Suppressor macrophage treated with lipopolysaccharide for 1 hour (primary cell): Measurements from ENCODE around the gene TACR1.
A peak's percentile ranks its signal among the peaks of the same experiment; 100 is the strongest.

Experiments
- DNase-seq, 3 donors: peaks; one replicate each; pipeline ENCODE4 v3.0.0-alpha.2; 2020 to 2022

TACR1 gene

DNA sequence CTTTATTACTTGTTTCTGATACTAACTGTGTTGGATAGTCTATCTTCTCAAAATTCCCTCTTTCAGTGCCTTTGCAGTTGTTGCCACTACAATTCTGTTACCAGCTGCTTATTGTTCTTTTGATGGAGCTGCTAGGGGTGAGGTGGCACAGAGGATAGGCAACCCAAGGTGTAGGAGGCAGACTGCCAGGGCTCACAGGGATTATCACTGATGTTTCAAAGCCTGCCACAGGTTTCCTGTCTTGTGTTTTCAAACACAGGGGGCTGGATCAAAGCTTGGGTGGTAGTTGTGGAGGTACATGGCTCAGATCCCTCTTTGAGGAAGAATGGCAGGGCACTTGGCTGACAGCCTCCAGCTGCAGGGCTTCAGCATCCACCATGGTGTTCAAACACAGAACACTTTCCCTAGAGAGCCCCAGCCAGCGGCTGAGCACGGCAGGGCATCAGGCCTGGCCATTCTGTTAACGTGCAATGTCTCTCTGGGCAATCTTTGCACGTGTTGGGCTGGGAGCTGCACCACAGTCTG lies 153.7 kb downstream of the TACR1 start:
- no peak for DNase-seq

DNA sequence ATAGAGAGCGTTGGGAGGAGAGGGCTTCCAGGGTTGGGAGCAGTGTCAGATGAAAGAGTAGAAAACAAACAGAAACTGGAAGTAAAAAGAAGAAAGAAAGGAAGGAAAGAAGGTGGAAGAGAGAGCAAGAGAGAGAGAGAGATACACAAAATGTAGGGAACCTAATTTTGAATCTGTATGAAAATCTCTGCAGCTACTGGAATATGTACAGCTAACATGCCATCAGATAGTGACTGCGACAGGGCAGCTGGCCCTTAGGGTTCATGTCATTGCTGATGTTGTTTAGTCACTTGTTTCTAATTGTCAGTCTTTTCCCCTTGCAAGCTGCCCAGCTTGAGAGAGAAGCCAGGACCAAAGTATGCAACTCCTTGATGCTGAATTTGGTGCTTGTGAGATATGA lies 155.0 kb downstream of the TACR1 start:
- DNase-seq: no peak

DNA sequence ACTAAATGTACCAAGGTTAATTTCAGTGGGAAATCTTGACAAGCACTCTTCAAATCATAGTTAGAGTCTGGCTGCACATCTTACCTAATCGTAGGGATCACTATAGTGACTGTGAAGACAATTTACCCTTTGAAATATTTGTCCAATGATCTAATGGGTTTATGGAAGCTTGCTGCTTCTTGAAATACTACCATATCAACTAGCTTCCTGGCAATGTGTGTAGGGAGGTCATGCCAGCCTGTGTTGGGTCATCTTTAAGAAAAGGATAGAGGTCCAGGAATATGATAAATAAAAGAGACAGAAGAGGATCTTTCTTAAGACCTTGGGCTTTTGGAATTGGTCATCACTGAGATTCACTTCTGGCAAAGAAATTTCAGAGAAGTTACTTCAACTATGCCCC lies 156.5 kb downstream of the TACR1 start:
- DNase-seq: no peak

DNA sequence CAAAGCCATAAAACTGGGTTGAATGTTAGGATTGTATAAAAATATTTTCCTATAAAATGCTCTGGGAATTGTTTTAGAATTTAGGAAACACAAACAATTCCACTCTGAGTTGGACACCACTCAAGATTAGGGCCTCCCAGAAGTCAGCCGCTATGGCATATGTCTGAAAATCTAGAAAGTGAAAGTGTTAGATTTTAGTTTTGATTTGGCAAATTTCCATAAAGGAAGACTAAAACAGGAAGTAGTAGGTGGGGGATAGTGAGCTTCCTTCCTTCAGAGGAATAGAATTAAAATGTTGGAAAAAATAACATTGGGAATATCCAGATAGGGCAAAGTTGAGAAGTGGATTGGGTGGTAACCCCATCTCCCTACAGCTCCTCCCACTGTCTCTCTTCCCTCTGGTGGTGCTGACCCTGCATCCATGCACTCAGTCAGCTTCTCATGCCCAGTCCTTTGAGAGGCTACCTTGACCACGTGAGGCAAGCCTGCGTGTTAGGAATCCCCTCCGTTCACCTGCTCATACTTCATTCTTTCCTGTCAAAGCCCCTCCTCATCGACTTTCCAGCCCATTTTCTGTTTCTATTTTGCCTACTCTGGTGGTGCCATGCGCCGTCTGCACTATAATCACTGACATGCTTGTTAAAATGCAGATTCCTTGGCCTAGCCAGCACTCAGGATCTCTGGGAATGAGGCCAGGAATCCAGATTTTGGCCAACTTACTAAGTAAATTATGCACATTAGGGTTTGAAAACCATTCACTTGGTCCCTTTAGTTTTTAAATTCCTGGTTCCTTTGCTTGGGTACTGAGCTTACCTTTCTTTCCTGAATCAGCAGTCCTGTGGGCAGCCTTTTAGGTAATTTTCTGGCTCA lies 157.4 kb downstream of the TACR1 start:
- DNase-seq: peak; percentile 37 to 72 (median 62)

DNA sequence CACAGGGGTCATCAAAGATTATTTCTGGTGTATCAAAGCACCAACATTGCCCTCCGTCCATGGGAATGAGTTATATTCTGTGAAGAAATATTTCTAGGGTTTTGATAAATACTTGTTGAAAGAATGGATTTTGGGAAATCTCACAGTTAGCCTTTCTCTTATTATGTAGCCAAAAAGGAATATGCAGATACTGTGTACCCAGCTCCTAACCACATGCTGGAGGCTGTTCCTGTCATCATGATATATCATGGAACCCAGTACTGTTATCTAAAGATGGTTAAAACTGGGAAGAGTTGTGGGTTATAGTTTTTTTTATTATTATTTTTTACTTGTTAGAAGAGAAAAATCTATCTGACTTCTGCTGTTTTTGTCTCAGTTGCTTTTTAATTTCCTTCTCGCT lies 158.1 kb downstream of the TACR1 start:
- DNase-seq: no peak

DNA sequence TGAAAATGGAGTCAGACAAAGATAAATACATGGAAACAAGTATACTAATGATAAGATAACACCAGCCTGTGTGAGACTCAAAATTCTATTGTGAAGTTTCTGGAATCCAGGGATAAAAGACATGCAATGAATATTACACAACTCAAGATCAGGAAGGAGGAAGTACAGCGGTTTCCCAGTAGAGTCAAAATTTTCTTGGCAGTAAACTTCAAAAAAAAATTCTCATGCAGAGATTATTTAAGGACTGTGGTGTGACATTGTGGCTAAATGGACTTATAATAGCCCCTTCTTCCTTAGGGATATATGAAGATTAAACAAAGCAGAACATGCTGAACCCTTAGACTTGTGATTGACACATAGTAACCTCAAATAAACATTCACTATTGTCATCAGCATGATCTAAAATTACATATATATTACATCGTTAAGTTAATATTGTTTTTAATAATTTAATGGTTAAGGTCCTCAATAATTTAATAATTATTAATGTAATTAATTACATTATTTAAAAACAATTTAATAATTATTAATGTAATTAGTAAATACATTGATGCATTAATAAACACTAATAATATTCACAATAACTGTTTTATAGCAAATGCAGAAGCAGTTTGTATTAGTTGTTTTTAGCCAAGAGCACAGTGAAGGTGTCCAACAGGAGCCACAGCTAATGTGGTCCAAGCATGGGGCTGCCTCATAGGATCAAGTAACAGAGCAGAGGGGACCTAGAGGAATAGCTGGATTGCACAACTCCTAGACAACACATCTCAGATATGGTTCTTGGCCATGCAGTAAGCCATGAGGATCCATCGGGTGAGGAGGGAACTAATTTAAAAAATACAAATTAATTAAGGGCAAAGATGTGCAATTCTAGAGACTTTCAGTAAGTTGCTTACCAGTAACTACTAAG lies 163.6 kb downstream of the TACR1 start:
- DNase-seq: peak; percentile 17 to 57 (median 56)

DNA sequence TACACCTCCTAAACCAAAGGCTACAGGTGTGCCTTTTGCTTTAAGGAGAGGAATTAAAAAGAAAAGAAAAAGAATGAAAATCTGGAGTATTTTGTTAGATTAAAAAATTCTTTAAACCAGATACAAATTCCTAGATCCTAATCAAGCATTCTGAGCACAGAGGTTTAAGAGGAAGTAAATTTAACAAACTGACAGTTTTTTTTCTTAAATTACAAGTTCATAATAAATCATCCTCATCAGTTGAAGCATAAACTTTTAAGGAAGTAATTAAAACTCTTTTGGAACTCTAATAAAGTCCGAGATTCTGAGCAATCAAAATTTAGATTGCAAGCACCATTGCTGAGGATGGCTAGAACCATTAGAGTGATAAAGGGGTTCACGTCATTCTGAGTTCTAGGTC lies 165.8 kb downstream of the TACR1 start:
- no peak for DNase-seq

DNA sequence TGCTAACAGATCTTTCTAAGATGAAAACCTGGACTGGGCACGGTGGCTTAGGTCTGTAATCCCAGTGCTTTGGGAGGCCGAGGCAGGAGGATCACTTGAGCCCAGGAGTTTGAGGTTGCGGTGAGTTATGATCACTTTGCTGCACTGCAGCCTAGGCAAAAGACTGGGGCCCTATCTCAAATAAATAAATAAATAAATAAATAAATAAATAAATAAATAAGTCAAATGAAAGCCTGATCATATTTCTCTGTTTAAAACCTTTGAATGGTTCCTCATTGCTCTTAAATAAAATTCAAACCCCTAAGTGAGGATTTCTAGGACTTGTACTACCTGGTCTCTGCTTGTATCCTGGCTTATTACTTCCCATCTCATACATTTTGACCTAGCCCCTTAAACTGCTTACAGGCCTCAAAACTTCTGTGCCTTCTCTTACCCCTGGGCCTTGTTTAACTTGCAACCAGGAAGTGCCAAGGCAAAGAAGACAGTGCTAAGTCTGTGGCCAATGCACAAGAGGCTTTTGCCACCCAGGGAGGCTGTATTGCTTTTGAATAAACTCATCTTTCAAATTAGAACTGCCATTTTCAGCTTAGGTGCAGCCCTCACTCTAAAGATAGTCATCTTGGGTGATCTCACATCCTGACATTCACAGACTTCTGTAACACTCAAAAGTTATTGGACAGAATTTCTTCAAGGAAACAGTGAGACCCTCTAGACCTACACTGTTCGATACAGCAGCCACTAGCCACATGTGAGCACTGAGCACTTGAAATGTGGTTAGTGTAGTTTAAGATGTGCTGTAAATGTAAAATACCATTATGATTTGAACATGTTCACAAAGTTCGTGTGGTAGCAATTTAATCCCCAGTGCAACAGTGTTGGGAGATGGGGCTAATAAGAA lies 167.2 kb downstream of the TACR1 start:
- no peak for DNase-seq

DNA sequence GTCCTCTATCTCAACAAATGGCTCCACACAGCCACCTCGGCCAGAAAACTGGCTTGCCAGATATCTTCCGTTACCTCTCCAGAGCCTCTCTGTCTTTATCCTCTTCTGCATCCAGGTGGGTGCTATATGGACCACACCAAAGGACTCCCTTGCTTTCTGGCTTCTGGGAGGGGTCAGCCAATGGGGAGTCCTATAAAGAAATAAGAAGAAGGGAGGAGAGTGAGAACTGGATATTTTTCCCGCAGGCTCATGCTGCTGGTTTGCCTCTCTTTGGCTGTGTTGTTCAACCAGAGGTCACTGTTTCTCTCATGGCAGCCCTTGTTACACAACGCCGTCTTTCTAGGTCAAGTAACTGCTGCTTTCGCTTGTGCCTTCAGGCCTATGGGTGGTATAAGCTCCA lies 168.1 kb downstream of the TACR1 start:
- no peak for DNase-seq

DNA sequence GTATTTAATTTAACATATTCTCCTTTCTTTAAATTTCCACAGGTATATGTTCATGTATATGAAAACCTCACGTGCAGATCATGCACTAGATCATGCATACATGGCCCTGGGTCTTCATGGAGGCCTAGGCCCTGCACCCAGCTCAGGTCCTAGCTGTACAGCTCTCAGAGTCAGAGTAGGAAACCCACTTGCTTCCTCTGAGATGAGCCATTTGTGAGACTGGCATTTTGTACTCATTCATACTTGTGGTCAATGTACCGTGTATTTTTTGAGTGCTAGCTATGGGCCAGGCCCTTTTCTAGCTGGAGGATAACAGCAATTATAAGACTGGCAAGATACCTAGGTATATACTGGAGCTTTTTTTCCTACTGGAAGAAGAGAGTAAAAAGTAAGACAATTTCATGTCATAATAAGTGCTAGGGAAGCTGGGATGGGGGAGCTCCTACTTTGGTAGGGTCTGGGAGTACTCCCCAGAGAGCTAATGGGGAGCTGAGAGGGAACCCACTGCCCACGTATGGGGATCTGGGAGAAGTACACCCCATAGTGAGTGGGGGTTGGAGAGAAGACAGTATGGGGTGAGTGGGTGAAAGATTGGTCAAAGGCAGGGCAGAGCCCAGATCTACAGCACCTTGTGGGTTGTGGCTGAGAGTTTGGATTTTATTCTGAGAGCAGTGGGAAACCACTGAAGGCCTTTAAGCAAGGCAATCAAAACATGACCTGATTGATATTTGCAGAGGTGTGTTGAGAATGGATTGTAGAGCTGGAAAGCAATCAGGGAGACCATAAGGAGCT lies 168.9 kb downstream of the TACR1 start:
- no peak for DNase-seq

DNA sequence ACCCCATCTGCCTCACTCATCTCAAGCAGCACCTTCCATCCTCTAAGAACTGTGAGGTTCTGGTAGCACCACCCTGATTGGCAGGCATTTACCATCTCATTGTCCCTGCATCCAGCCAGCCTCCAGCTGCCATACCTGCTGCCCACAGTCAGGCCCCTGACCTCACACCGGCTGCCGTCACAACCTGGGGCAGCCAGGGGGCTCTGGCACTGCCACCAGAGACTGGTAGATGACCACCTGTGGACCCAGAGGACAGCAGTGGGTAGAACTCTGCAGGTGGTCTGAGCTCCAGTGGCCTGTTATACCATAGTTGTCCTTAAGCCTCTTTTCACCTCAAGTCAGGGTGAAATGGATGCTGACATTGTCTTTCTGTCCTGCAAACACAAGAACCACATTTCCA lies 171.4 kb downstream of the TACR1 start:
- no peak for DNase-seq

DNA sequence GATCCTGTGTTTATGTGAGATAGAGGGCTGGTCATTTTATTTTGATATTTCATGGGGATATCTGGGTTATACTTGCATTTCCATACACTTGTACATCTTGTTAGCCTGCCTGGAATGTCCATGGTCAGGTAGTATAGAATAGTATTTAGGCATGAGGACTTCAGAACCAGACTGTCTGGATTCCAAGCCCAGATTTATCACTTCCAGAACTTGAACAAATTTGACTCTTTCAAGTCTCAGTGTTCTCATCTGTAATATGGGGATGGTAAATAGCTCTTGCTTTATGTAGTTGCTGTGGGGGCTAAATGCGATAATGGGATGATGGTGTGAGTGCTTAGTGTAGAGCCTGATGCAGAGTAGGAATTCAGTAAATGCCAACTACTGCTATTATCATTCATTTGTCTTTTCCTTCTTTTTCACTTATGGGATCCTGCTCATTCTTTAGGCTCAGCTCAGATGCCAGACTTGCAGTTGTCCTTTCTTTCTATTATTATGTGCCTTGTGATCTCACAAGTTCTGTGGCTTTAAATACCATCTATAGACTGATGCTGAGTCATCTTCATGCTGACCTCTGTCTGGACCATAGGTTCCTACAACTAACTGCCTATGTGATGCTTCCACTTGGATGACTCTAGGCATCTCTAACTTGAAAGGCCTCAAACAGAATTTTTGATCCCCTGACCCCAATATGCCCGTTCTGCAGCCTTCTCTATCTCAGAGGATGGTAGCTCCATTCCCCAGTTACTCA lies 173.5 kb downstream of the TACR1 start:
- peak in 2 of 3 donors; percentile 22 to 24 for DNase-seq

DNA sequence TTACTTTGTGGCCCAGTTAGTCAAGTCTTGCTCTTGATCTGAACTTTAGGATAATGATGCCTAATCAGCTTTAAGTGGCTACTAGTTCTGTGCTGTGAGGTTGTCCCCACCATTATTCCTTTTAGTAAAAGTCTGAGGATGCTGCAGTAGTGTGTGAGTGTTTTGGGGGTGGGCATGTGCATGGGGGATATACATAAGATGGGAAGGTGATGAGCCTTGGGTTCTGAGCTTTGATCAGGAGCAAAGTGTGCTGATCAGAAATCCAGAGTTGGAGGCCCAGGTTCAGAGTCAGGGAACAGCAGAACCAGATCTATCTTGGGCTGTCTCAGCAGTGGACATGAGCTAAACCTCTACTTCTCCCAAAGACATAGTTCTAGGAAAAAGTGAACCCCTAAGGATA lies 174.1 kb downstream of the TACR1 start:
- no peak for DNase-seq

DNA sequence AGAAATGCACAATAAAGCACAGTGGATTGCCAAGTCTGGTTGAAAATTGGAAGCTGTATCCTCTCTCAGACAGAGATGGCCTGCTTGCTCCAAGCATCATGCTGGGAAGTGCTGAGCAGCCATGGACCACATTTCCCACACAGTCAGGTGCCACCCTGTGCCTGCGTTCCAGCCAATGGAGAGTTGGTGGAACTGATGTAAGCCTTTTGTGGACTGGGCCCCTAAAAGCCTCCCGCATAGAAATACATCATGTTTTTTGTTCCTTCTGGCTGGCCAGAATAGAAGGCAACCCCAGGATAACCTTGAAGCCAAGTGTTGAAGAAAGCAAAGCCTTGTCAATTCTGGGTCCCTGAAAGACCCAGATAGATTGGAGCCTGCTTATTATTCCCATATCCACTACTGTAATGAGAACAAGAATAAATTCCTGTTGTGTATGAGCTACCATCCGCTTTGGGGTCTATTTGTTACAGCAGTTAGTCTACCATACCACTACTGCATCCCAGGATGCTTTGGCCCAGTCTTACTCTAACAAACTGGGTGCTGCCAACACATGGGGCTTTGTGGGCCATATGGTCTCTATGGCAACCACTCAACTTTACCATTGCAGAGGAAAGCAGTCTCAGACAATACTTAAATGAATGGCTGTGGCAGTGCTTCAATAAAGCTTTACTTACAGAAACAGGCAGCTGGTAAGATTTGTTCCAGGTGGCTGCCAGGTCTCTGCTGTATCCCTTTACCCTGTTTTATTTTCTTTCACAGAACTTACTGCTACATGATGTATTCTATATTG lies 175.5 kb downstream of the TACR1 start:
- DNase-seq: no peak

DNA sequence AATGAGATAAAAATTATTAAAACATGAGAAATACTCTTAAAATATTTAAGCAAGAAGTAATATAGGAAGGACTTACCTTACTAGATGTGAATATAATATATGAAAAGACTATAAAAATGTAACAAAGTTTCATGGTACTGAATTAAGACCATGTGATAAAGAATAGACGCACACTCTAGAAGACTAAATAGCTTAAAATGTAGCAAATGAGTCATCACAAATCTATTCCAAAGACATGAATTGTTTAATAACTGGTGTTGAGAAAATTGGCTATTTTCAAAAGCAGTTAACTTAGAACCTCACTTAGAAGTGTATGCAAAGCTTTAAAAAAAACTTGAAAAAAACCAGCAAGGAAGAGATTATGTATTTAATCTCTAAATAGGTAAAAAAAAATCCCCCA lies 176.8 kb downstream of the TACR1 start:
- no peak for DNase-seq

DNA sequence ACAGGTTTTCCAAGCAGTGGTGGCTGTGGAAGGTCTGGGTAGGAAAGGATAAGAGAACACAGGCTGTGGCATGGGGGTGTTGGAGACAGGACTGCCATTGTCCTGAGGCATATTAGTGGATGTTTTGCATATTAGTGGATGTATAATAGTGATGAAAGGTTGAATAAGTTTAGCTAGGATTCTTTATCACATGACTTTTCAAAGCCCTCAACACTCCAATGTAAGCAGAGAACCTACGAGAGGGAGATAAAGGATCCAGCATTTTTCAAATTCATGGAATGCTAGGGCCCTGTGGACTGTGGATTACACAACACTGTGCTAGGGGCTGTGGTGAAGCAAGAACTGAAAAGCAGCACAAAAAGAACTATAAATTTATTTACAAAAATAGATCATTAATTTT lies 177.6 kb downstream of the TACR1 start:
- no peak for DNase-seq

DNA sequence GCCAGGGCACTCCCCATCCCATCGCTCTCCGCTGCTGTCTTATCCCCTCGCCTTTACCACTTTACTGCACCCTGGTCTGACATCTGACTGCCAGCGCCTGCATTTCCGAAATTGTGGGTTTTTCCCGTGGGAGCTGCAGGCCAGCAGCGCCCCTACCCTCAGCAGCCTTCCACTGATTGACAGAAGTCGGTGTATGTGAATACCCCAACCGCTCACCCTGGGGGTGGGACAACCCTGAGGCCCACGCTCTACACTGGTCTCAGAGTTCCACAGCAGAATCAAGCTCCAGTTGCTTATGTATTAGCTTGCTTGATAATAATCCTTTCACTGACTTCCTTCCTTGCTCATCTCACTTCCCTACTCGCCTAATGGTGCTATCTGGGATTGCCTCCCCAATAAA lies 178.8 kb downstream of the TACR1 start:
- DNase-seq: no peak

DNA sequence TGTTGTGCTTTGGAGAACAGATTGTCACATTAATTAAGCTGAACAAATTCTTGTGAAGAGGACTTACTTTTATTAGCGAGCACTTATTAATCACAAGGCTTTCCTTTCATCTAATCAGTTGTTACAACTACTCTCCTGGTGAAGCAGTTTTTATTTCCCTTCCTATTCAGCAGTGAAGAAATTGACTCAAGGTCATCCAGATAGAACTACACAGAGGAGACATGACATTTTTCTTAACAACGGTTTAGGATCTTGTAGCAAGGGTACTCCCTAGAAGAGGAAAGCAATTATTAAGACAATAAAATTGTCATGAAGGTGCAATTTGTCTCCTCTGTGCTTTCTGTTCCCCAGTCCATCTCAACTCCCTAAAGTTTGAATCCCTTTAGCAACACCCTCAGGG lies 179.5 kb downstream of the TACR1 start:
- no peak for DNase-seq

DNA sequence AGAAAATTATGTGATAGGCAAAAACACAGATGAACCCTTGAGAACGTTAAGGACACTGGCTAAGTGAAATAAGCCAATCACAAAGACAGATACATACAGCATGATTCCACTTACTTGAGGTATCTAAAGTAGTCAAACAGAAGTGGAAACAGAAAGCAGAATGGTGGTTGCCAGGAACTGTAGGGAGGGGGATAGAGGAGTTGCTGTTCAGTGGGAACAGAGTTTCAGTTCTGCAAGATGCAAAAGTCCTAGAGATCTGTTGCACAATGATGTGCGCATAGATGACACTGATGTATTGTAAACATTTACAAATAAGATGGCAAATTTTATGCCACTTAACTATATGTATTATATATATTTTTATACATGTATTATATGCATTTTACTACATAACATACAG lies 181.2 kb downstream of the TACR1 start:
- peak; percentile 75 to 91 (median 86) for DNase-seq

DNA sequence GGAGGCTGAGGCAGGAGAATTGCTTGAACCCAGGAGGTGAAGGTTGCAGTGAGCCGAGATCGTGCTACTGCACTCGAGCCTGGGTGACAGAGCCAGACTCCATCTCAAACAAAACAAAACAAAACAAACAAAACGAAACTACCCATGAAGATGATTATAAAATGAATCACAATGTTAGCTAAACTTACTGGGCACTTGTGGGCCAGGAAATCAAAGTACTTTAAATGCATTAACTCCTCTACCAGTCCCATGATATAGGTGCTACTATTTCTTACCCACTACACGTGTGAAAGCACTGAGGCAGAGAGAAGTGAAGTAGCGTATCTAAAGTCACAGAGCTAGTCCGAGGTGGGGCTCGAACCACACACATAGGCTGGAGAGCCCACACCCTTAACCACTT lies 187.2 kb downstream of the TACR1 start:
- DNase-seq: no peak
